HepG2 (cell line): Measurements from ENCODE around the gene PSORS1C1. TPM values are rescaled to one million over a fixed set of nuclear protein-coding genes. Genes with fewer than 3 reads are reported as not detected.

Experiments used
- ASH2L ChIP-seq: fragments of 300-600, 200-600 bp; sonication (generic); IDR thresholded peaks from 2 replicates; pipeline ENCODE4 v1.7.0; 2017; ENCODE audit warnings: low read depth, mild to moderate bottlenecking, moderate library complexity, mixed read lengths, low read length; ENCODE audit not compliant: insufficient read length
- ATRX ChIP-seq: sonication (generic); formaldehyde crosslinking; IDR thresholded peaks from 2 replicates; pipeline ENCODE4 v1.4.0; 2020; ENCODE audit warnings: missing genetic modification reagents, borderline replicate concordance
- CBX5 ChIP-seq: sonication (generic); formaldehyde crosslinking; IDR thresholded peaks from 2 replicates; pipeline ENCODE4 v1.4.0; 2020; ENCODE audit warnings: missing genetic modification reagents, borderline replicate concordance
- DPF2 ChIP-seq: sonication (generic); formaldehyde crosslinking; IDR thresholded peaks from 2 replicates; pipeline ENCODE4 v1.4.0; 2020; ENCODE audit warnings: mild to moderate bottlenecking, low read depth, missing genetic modification reagents, borderline replicate concordance
- EHMT2 ChIP-seq: fragments of 200-600 bp; sonication (generic); IDR thresholded peaks from 2 replicates; pipeline ENCODE4 v1.7.0; 2017; ENCODE audit warnings: antibody characterized with exemption, low read depth, low read length, borderline replicate concordance
- ETV5 ChIP-seq: IDR thresholded peaks from 2 replicates; pipeline ENCODE4 v1.6.1; 2018; ENCODE audit warnings: missing biosample characterization, missing genetic modification reagents, inconsistent platforms, borderline replicate concordance
- MNT ChIP-seq: fragments of 450-650 bp; IDR thresholded peaks from 2 replicates; pipeline ENCODE4 v1.6.1; 2016
- SALL1 ChIP-seq: sonication (generic); formaldehyde crosslinking; IDR thresholded peaks from 2 replicates; pipeline ENCODE4 v1.8.0; 2022; ENCODE audit warnings: mild to moderate bottlenecking, missing genetic modification reagents
- TAF1 ChIP-seq: sonication (generic); formaldehyde crosslinking; IDR thresholded peaks from 2 replicates; pipeline ENCODE4 v1.4.0; 2020; ENCODE audit warnings: missing genetic modification reagents
- YEATS4 ChIP-seq: sonication (generic); formaldehyde crosslinking; IDR thresholded peaks from 2 replicates; pipeline ENCODE4 v1.4.0; 2020; ENCODE audit warnings: missing genetic modification reagents, borderline replicate concordance
- ZBED4 ChIP-seq: sonication (generic); formaldehyde crosslinking; IDR thresholded peaks from 2 replicates; pipeline ENCODE4 v1.4.0; 2020; ENCODE audit warnings: missing genetic modification reagents, borderline replicate concordance
- ZMAT5 ChIP-seq: sonication (generic); formaldehyde crosslinking; IDR thresholded peaks from 2 replicates; pipeline ENCODE4 v1.5.0; 2020; ENCODE audit warnings: mild to moderate bottlenecking, low read depth, missing genetic modification reagents, borderline replicate concordance
- ZNF296 ChIP-seq: sonication (generic); formaldehyde crosslinking; conservative IDR thresholded peaks from 2 replicates; pipeline ENCODE4 v1.5.0; 2020; ENCODE audit warnings: mild to moderate bottlenecking, missing genetic modification reagents
- ZNF30 ChIP-seq: sonication (generic); formaldehyde crosslinking; IDR thresholded peaks from 2 replicates; pipeline ENCODE4 v1.5.0; 2020; ENCODE audit warnings: mild to moderate bottlenecking, missing genetic modification reagents
- ZNF572 ChIP-seq: sonication (generic); formaldehyde crosslinking; IDR thresholded peaks from 2 replicates; pipeline ENCODE4 v1.5.1; 2020; ENCODE audit warnings: mild to moderate bottlenecking, missing genetic modification reagents
- ZNF782 ChIP-seq: sonication (generic); formaldehyde crosslinking; IDR thresholded peaks from 2 replicates; pipeline ENCODE4 v1.4.0; 2020; ENCODE audit warnings: missing genetic modification reagents, mild to moderate bottlenecking, borderline replicate concordance
- polyA plus RNA-seq, 8 experiments: library from polyadenylated mRNA; depleted of rRNA in 3 of 8; stranded (reverse) in 7 of 8; unstranded in 1 of 8; fragments of >200 nt; fragmentation: Illumina TruSeq in 4 of 8; extraction: Trizol in 4 of 8; gene quantifications; 2 replicates each; pipeline versions ENCODE4 v1.2.1 to v1.2.3, GENCODE V29; 2011 to 2016; ENCODE audit warnings: low read depth in 4 of 8, missing spikeins in 1 of 8, mixed read lengths in 1 of 8; ENCODE audit not compliant: insufficient read depth in 1 of 8
- total RNA-seq, 5 experiments: library from RNA; depleted of rRNA; stranded (reverse); fragments of >200 nt; fragmentation: Illumina TruSeq; extraction: Trizol; gene quantifications; 2 replicates each; pipeline ENCODE4 v1.2.3, GENCODE V29; 2016; ENCODE audit warnings: low read depth in 1 of 5
- TF ChIP-seq, protein P1 (sequence below): IDR thresholded peaks from 2 replicates; pipeline ENCODE4 v1.6.1; 2018; ENCODE audit warnings: missing genetic modification reagents
- TF ChIP-seq, protein P2 (sequence below): sonication (generic); formaldehyde crosslinking; IDR thresholded peaks from 2 replicates; pipeline ENCODE4 v1.4.0; 2020; ENCODE audit warnings: low read depth, missing genetic modification reagents

Gene PSORS1C1
- total and polyA plus RNA-seq, 2 of the 13 experiments (the other 11 are each of a cell fraction or from before 2014, with no cell fraction given) = 0.01 to 0.02 TPM

DNA sequence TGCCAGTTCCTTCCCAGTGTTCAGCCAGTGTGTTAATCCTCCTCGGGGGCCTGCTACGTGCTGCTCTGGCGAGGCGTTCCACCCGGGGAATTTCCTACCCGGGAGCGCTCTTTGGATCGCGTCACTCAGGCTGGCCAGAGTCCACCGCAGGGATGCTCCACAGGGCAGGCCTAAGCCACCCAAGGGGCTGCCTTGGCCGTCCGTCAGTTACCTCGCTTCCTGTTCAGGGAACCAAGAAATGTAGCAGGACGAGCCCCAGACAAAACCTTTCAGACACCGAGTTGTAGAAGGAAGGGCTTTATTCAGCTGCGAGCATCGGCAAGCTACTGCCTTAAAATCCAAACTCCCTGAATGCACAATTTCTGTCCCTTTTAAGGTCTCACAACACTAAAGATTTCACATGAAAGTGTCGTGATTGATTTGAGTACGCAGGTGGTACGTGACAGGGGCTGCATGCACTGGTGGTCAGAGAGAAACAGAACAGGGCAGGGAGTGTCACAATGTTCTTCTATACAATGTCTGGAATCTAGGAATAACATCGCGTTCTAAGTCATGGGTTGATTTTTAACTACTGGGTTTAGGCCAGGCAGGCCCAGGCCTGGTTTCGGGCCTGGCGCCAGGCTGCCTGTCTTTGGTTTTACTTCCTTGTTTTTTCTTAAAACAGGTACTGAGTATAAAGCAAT, 71.6 kb downstream of the PSORS1C1 start (continued):
- TF ChIP-seq ZBED4 (no peak), EHMT2 (no peak), ASH2L (peak; percentile 61), ETV5 (CRISPR knock-in tag) (peak; percentile 55; the same call in 1 of the 2 replicates), ZNF782 (CRISPR knock-in tag) (0 out of 2 replicates have a peak, but pooled peaks have one; percentile 43), DPF2 (peak; percentile 33; the same call in 1 of the 2 replicates), SALL1 (CRISPR knock-in tag) (peak; percentile 90), MNT (no peak), ZMAT5 (no peak), ZNF572 (CRISPR knock-in tag) (no peak), ATRX (no peak), CBX5 (CRISPR knock-in tag) (no peak; the same call in 1 of the 2 replicates), ZNF296 (CRISPR knock-in tag) (no peak), YEATS4 (CRISPR knock-in tag) (peak; percentile 71; the same call in 1 of the 2 replicates), TAF1 (peak; percentile 78), ZNF30 (CRISPR knock-in tag) (no peak)
- TF ChIP-seq, protein P1, sequence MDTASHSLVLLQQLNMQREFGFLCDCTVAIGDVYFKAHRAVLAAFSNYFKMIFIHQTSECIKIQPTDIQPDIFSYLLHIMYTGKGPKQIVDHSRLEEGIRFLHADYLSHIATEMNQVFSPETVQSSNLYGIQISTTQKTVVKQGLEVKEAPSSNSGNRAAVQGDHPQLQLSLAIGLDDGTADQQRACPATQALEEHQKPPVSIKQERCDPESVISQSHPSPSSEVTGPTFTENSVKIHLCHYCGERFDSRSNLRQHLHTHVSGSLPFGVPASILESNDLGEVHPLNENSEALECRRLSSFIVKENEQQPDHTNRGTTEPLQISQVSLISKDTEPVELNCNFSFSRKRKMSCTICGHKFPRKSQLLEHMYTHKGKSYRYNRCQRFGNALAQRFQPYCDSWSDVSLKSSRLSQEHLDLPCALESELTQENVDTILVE (CRISPR knock-in tag) = peak; percentile 38; the same call in 1 of the 2 replicates
- TF ChIP-seq, protein P2, sequence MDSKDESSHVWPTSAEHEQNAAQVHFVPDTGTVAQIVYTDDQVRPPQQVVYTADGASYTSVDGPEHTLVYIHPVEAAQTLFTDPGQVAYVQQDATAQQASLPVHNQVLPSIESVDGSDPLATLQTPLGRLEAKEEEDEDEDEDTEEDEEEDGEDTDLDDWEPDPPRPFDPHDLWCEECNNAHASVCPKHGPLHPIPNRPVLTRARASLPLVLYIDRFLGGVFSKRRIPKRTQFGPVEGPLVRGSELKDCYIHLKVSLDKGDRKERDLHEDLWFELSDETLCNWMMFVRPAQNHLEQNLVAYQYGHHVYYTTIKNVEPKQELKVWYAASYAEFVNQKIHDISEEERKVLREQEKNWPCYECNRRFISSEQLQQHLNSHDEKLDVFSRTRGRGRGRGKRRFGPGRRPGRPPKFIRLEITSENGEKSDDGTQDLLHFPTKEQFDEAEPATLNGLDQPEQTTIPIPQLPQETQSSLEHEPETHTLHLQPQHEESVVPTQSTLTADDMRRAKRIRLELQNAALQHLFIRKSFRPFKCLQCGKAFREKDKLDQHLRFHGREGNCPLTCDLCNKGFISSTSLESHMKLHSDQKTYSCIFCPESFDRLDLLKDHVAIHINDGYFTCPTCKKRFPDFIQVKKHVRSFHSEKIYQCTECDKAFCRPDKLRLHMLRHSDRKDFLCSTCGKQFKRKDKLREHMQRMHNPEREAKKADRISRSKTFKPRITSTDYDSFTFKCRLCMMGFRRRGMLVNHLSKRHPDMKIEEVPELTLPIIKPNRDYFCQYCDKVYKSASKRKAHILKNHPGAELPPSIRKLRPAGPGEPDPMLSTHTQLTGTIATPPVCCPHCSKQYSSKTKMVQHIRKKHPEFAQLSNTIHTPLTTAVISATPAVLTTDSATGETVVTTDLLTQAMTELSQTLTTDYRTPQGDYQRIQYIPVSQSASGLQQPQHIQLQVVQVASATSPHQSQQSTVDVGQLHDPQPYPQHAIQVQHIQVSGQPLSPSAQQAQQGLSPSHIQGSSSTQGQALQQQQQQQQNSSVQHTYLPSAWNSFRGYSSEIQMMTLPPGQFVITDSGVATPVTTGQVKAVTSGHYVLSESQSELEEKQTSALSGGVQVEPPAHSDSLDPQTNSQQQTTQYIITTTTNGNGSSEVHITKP (CRISPR knock-in tag) = peak; percentile 40; the same call in 1 of the 2 replicates
